Measurements from ENCODE around the gene AGAP1. TPM values are rescaled to one million over a fixed set of nuclear protein-coding genes. Genes with fewer than 3 reads are reported as not detected.

AGAP1 gene
- polyA plus RNA-seq, 2 of the 4 experiments (the other 2 are of a cell fraction) = 20.2 to 21.9 TPM

GRCh38 chr2:235936493-235936892 lies 442.6 kb downstream of the AGAP1 start:
- Histone ChIP-seq H3K4me1 (peaks cover 6% of the 10 kb centered on the region; the same call in 1 of the 3 replicates), H3K27ac (no peak overlapping the region), H3K9me3 (no peaks in the 10 kb centered on the region), H3K4me3 (no peak overlapping the region), H3K4me2 (no peak overlapping the region)
- ChIA-PET CTCF (interaction anchor here (0.5 to 1.6 kb wide), 5 partner anchors 9 to 1692 kb away, joined by 3 to 4 read pairs (median 3); no protein-coding TSS in a partner anchor), POLR2A (no interaction called here)
- no peak for TF ChIP-seq CBX2 (IDR thresholded peaks at IDR 0.05; ENCODE audit: borderline replicate concordance, low read depth)
- TF ChIP-seq RAD21 (conservative IDR thresholded peaks at IDR 0.05 in 1 of 2, IDR thresholded peaks at IDR 0.05 in 1 of 2) = peak; percentile 50 to 57; a peak in 4 of 5 replicates
- TF ChIP-seq CTCF (IDR thresholded peaks at IDR 0.05) = peak; percentile 53
- TF ChIP-seq SMC3 (IDR thresholded peaks at IDR 0.05) = peak; percentile 44
- FAIRE-seq (no peak), ATAC-seq (peak in 1 of 2 experiments; percentile 30; a peak in 1 of 6 replicates), DNase-seq (ENCODE audit: low read depth in 1 of 2, low spot score in 1 of 2) (peak in 1 of 2 experiments; percentile 43)
- 39% methylated on average over 8 of the region's 8 CpGs for WGBS (ENCODE audit: missing lambda C conversion rate)

GRCh38 chr2:235937087-235937486 lies 443.2 kb downstream of the AGAP1 start:
- Histone ChIP-seq H3K4me1 (peaks cover 6% of the 10 kb centered on the region; the same call in 1 of the 3 replicates), H3K4me3 (no peak overlapping the region), H3K27ac (no peak overlapping the region), H3K9me3 (no peaks in the 10 kb centered on the region), H3K4me2 (no peak overlapping the region)
- no peak for FAIRE-seq
- TF ChIP-seq POLR2A (IDR thresholded peaks at IDR 0.05; ENCODE audit: low read length) (no peak), CTCF (IDR thresholded peaks at IDR 0.05) (no peak)
- ChIA-PET CTCF (interaction anchor here (0.5 to 1.6 kb wide), 6 partner anchors 10 to 1693 kb away, joined by 3 to 4 read pairs (median 3); no protein-coding TSS in a partner anchor), POLR2A (no interaction called here)
- WGBS (ENCODE audit: missing lambda C conversion rate) = 97% methylated on average over 10 of the region's 10 CpGs
- no peak for ATAC-seq
- no peak for DNase-seq (ENCODE audit: low read depth in 1 of 2, low spot score in 1 of 2)

GRCh38 chr2:235937526-235937925 lies 443.7 kb downstream of the AGAP1 start:
- Histone ChIP-seq H3K4me2 (no peak overlapping the region), H3K9me3 (no peaks in the 10 kb centered on the region), H3K4me3 (no peak overlapping the region), H3K27ac (no peak overlapping the region), H3K4me1 (peaks cover 6% of the 10 kb centered on the region; the same call in 1 of the 3 replicates)
- ATAC-seq (no peak), FAIRE-seq (no peak), DNase-seq (ENCODE audit: low read depth in 1 of 2, low spot score in 1 of 2) (no peak)
- WGBS (ENCODE audit: missing lambda C conversion rate) = 92% methylated on average over 12 of the region's 12 CpGs
- ChIA-PET CTCF (interaction anchor here (1.0 to 1.6 kb wide), 5 partner anchors 10 to 239 kb away, joined by 3 to 4 read pairs (median 3); no protein-coding TSS in a partner anchor), POLR2A (no interaction called here)
- TF ChIP-seq RARB (CRISPR knock-in tag; IDR thresholded peaks at IDR 0.05) = no peak
- TF ChIP-seq HOXB13 (CRISPR knock-in tag; IDR thresholded peaks at IDR 0.05; ENCODE audit: low read depth) = no peak
- TF ChIP-seq RCOR1 (IDR thresholded peaks at IDR 0.05; ENCODE audit: low read depth, low read length) = no peak
- no peak for TF ChIP-seq RAD21 (conservative IDR thresholded peaks at IDR 0.05 in 1 of 2, IDR thresholded peaks at IDR 0.05 in 1 of 2)
- no peak for TF ChIP-seq MAZ (IDR thresholded peaks at IDR 0.05; ENCODE audit: borderline replicate concordance, low read depth, low read length)
- no peak for TF ChIP-seq FOSB (CRISPR knock-in tag; IDR thresholded peaks at IDR 0.05)
- no peak for TF ChIP-seq JUN (IDR thresholded peaks at IDR 0.05)
- no peak for TF ChIP-seq ESRRA (IDR thresholded peaks at IDR 0.05; ENCODE audit: borderline replicate concordance, low read length)
- TF ChIP-seq ZNF302 (CRISPR knock-in tag; IDR thresholded peaks at IDR 0.05) = no peak
- no peak for TF ChIP-seq GATA3 (IDR thresholded peaks at IDR 0.05; ENCODE audit: borderline replicate concordance)
- no peak for TF ChIP-seq HEYL (CRISPR knock-in tag; IDR thresholded peaks at IDR 0.05)
- TF ChIP-seq ATOH8 (CRISPR knock-in tag; IDR thresholded peaks at IDR 0.05; ENCODE audit: low read depth) = no peak
- TF ChIP-seq USF2 (IDR thresholded peaks at IDR 0.05) = no peak
- TF ChIP-seq CBX8 (IDR thresholded peaks at IDR 0.05) = no peak
- no peak for TF ChIP-seq RNF2 (IDR thresholded peaks at IDR 0.05; ENCODE audit: borderline replicate concordance, low read depth)

Measured in A549 (cell line).